Measurements from ENCODE around the gene CHCHD10.

CHCHD10 gene

GRCh38 chr22:23783265-23784150 is 15.7 kb upstream of the CHCHD10 start:
- H3K4me3 ChIP-seq, result no peak overlapping the region
- H3K9me3 ChIP-seq (ENCODE audit: low read depth, low read length), result no peaks in the 10 kb centered on the region
- H3K27ac ChIP-seq, result no peak overlapping the region
- no peak overlapping the region for H3K9ac ChIP-seq (ENCODE audit: insufficient read length)
- no peak for TF ChIP-seq EZH2 (IDR thresholded peaks at IDR 0.05)
- no peak for TF ChIP-seq FOXP2 (optimal IDR thresholded peaks at IDR 0.05; ENCODE audit: control extremely low read depth, extremely low read length, insufficient read depth)
- TF ChIP-seq POLR2AphosphoS5 (IDR thresholded peaks at IDR 0.05; ENCODE audit: borderline replicate concordance, low read depth, low read length), result no peak
- DNase-seq (ENCODE audit: low read depth, low spot score), result no peak
- H3K36me3 ChIP-seq (ENCODE audit: insufficient read depth, low read length), result peaks cover 5% of the 10 kb centered on the region; the same call in 1 of the 2 replicates

- Histone ChIP-seq H3K36me3 (ENCODE audit: insufficient read depth, low read length) (no peaks in the 10 kb centered on the region), H3K4me3 (no peak overlapping the region), H3K27ac (no peak overlapping the region), H3K9me3 (ENCODE audit: low read depth, low read length) (no peaks in the 10 kb centered on the region), H3K9ac (ENCODE audit: insufficient read length) (no peak overlapping the region)
- DNase-seq (ENCODE audit: low read depth, low spot score), result no peak
- no peak for TF ChIP-seq EZH2 (IDR thresholded peaks at IDR 0.05)
- no peak for TF ChIP-seq POLR2AphosphoS5 (IDR thresholded peaks at IDR 0.05; ENCODE audit: borderline replicate concordance, low read depth, low read length)
- no peak for TF ChIP-seq FOXP2 (optimal IDR thresholded peaks at IDR 0.05; ENCODE audit: control extremely low read depth, extremely low read length, insufficient read depth)
Observed at GRCh38 chr22:23782703-23783102, 14.9 kb upstream of the CHCHD10 start.

- H3K4me3 ChIP-seq, result no peak overlapping the region
- H3K9ac ChIP-seq (ENCODE audit: insufficient read length), result no peak overlapping the region
- H3K27ac ChIP-seq, result no peak overlapping the region
- no peaks in the 10 kb centered on the region for H3K9me3 ChIP-seq (ENCODE audit: low read depth, low read length)
- no peak for TF ChIP-seq FOXP2 (optimal IDR thresholded peaks at IDR 0.05; ENCODE audit: control extremely low read depth, extremely low read length, insufficient read depth)
- TF ChIP-seq POLR2AphosphoS5 (IDR thresholded peaks at IDR 0.05; ENCODE audit: borderline replicate concordance, low read depth, low read length), result no peak
- no peak for TF ChIP-seq EZH2 (IDR thresholded peaks at IDR 0.05)
- H3K36me3 ChIP-seq (ENCODE audit: insufficient read depth, low read length), result no peaks in the 10 kb centered on the region
- DNase-seq (ENCODE audit: low read depth, low spot score), result no peak
Observed at GRCh38 chr22:23782252-23782651, 14.5 kb upstream of the CHCHD10 start.

GRCh38 chr22:23781511-23782183 is 13.9 kb upstream of the CHCHD10 start:
- H3K36me3 ChIP-seq (ENCODE audit: insufficient read depth, low read length), result no peaks in the 10 kb centered on the region
- TF ChIP-seq EZH2 (IDR thresholded peaks at IDR 0.05) (no peak), POLR2AphosphoS5 (IDR thresholded peaks at IDR 0.05; ENCODE audit: borderline replicate concordance, low read depth, low read length) (no peak), FOXP2 (optimal IDR thresholded peaks at IDR 0.05; ENCODE audit: control extremely low read depth, extremely low read length, insufficient read depth) (no peak)
- no peak overlapping the region for H3K4me3 ChIP-seq
- no peak overlapping the region for H3K9ac ChIP-seq (ENCODE audit: insufficient read length)
- H3K9me3 ChIP-seq (ENCODE audit: low read depth, low read length), result no peaks in the 10 kb centered on the region
- no peak for DNase-seq (ENCODE audit: low read depth, low spot score)
- no peak overlapping the region for H3K27ac ChIP-seq

- Histone ChIP-seq H3K36me3 (ENCODE audit: insufficient read depth, low read length) (no peaks in the 10 kb centered on the region), H3K4me3 (no peak overlapping the region), H3K9ac (ENCODE audit: insufficient read length) (no peak overlapping the region), H3K9me3 (ENCODE audit: low read depth, low read length) (no peaks in the 10 kb centered on the region), H3K27ac (no peak overlapping the region)
- TF ChIP-seq POLR2AphosphoS5 (IDR thresholded peaks at IDR 0.05; ENCODE audit: borderline replicate concordance, low read depth, low read length), result no peak
- TF ChIP-seq EZH2 (IDR thresholded peaks at IDR 0.05), result no peak
- no peak for TF ChIP-seq FOXP2 (optimal IDR thresholded peaks at IDR 0.05; ENCODE audit: control extremely low read depth, extremely low read length, insufficient read depth)
- DNase-seq (ENCODE audit: low read depth, low spot score), result no peak
Observed at GRCh38 chr22:23781065-23781464, 13.3 kb upstream of the CHCHD10 start.

- DNase-seq (ENCODE audit: low read depth, low spot score), result no peak
- no peaks in the 10 kb centered on the region for H3K9me3 ChIP-seq (ENCODE audit: low read depth, low read length)
- no peak overlapping the region for H3K27ac ChIP-seq
- no peaks in the 10 kb centered on the region for H3K36me3 ChIP-seq (ENCODE audit: insufficient read depth, low read length)
- H3K9ac ChIP-seq (ENCODE audit: insufficient read length), result no peak overlapping the region
- H3K4me3 ChIP-seq, result no peak overlapping the region
- TF ChIP-seq FOXP2 (optimal IDR thresholded peaks at IDR 0.05; ENCODE audit: control extremely low read depth, extremely low read length, insufficient read depth) (no peak), EZH2 (IDR thresholded peaks at IDR 0.05) (no peak), POLR2AphosphoS5 (IDR thresholded peaks at IDR 0.05; ENCODE audit: borderline replicate concordance, low read depth, low read length) (no peak)
Observed at GRCh38 chr22:23780146-23780748, 12.5 kb upstream of the CHCHD10 start.

GRCh38 chr22:23779731-23780130 is 12.0 kb upstream of the CHCHD10 start:
- Histone ChIP-seq H3K27ac (no peak overlapping the region), H3K36me3 (ENCODE audit: insufficient read depth, low read length) (no peaks in the 10 kb centered on the region), H3K9me3 (ENCODE audit: low read depth, low read length) (no peaks in the 10 kb centered on the region), H3K9ac (ENCODE audit: insufficient read length) (no peak overlapping the region), H3K4me3 (no peak overlapping the region)
- TF ChIP-seq EZH2 (IDR thresholded peaks at IDR 0.05) (no peak), FOXP2 (optimal IDR thresholded peaks at IDR 0.05; ENCODE audit: control extremely low read depth, extremely low read length, insufficient read depth) (no peak), POLR2AphosphoS5 (IDR thresholded peaks at IDR 0.05; ENCODE audit: borderline replicate concordance, low read depth, low read length) (no peak)
- DNase-seq (ENCODE audit: low read depth, low spot score), result no peak

- Histone ChIP-seq H3K36me3 (ENCODE audit: insufficient read depth, low read length) (no peaks in the 10 kb centered on the region), H3K9me3 (ENCODE audit: low read depth, low read length) (no peaks in the 10 kb centered on the region), H3K27ac (no peak overlapping the region), H3K9ac (ENCODE audit: insufficient read length) (no peak overlapping the region), H3K4me3 (no peak overlapping the region)
- TF ChIP-seq FOXP2 (optimal IDR thresholded peaks at IDR 0.05; ENCODE audit: control extremely low read depth, extremely low read length, insufficient read depth), result no peak
- no peak for TF ChIP-seq EZH2 (IDR thresholded peaks at IDR 0.05)
- no peak for TF ChIP-seq POLR2AphosphoS5 (IDR thresholded peaks at IDR 0.05; ENCODE audit: borderline replicate concordance, low read depth, low read length)
- DNase-seq (ENCODE audit: low read depth, low spot score), result no peak
Observed at GRCh38 chr22:23779083-23779482, 11.3 kb upstream of the CHCHD10 start.
